ENCODE measurements around the gene AP3S2.
"Not testable (repeated sequence)": the region's sequence is repeated elsewhere in the genome, so short reads cannot be mapped to it uniquely, and the experiment has no call there.

AP3S2 gene

GRCh38 chr15:89863918-89864317 lies 29.9 kb downstream of the AP3S2 start:
- no peak for DNase-seq

GRCh38 chr15:89860891-89861290 lies 32.9 kb downstream of the AP3S2 start:
- DNase-seq: no peak

- DNase-seq: no peak
Observed at GRCh38 chr15:89860431-89860830, 33.4 kb downstream of the AP3S2 start.

GRCh38 chr15:89858661-89859458 lies 34.9 kb downstream of the AP3S2 start:
- no peak for DNase-seq

GRCh38 chr15:89857673-89858072 lies 36.1 kb downstream of the AP3S2 start:
- no peak for DNase-seq

- no peak for DNase-seq
Observed at GRCh38 chr15:89855948-89856347, 37.8 kb downstream of the AP3S2 start.

GRCh38 chr15:89854863-89855262 lies 38.9 kb downstream of the AP3S2 start:
- not testable (repeated sequence) for DNase-seq

GRCh38 chr15:89852342-89852995 lies 41.3 kb downstream of the AP3S2 start:
- no peak for DNase-seq

GRCh38 chr15:89851673-89852341 lies 42.0 kb downstream of the AP3S2 start:
- DNase-seq: no peak

- no peak for DNase-seq
Observed at GRCh38 chr15:89848970-89849292, 44.9 kb downstream of the AP3S2 start.

- DNase-seq: no peak
Observed at GRCh38 chr15:89847101-89847500, 46.7 kb downstream of the AP3S2 start.

GRCh38 chr15:89845305-89845893 lies 48.4 kb downstream of the AP3S2 start:
- DNase-seq: no peak

- no peak for DNase-seq
Observed at GRCh38 chr15:89841962-89842361, 51.8 kb downstream of the AP3S2 start.

GRCh38 chr15:89841306-89841705 lies 52.5 kb downstream of the AP3S2 start:
- no peak for DNase-seq

GRCh38 chr15:89839167-89839810 lies 54.5 kb downstream of the AP3S2 start:
- DNase-seq: no peak

GRCh38 chr15:89837830-89838178 lies 56.0 kb downstream of the AP3S2 start:
- no peak for DNase-seq

- DNase-seq: no peak
Observed at GRCh38 chr15:89837134-89837829, 56.5 kb downstream of the AP3S2 start.

GRCh38 chr15:89836267-89837133 lies 57.3 kb downstream of the AP3S2 start:
- DNase-seq: no peak

GRCh38 chr15:89835176-89835564 lies 58.6 kb downstream of the AP3S2 start:
- no peak for DNase-seq

GRCh38 chr15:89834465-89835175 lies 59.2 kb downstream of the AP3S2 start:
- not testable (repeated sequence) for DNase-seq

- DNase-seq: no peak
Observed at GRCh38 chr15:89833966-89834365, 59.8 kb downstream of the AP3S2 start.
